Endothelial cell of umbilical vein (primary cell): ENCODE data around the gene SUSD2. TPM values are rescaled to one million over a fixed set of nuclear protein-coding genes. Genes with fewer than 3 reads are reported as not detected.

Experiments used
- BruUV-seq: library from RNA; stranded (reverse); fragments of 400-500 nt; replicated peaks from 2 replicates; lab custom pipeline; 2021; lab: Mats Ljungman, UMichigan
- CTCF ChIA-PET: fragments of 300-600, 350-600 bp; sonication (Branson Sonifier 250); formaldehyde crosslinking; loops from one replicate; lab custom pipeline; 2021; ENCODE audit warnings: antibody characterized with exemption, inconsistent platforms; lab: Charles Lee
- POLR2A ChIA-PET: fragments of 300-600, 350-600 bp; sonication (Branson Sonifier 250); formaldehyde crosslinking; loops from one replicate; lab custom pipeline; 2021; ENCODE audit warnings: antibody characterized with exemption, inconsistent platforms; lab: Charles Lee
- DNase-seq: peaks from one replicate; pipeline ENCODE4 v3.0.0-alpha.2; 2011; ENCODE audit warnings: low read depth, low spot score
- FAIRE-seq: peaks from 2 replicates; lab custom pipeline; 2011; peaks lifted over from hg19 to GRCh38; lab: Jason Lieb, UNC
- H2AFZ ChIP-seq: 2 replicates; pipeline ENCODE4 v1.6.0; 2012; ENCODE audit warnings: low read depth, low read length, control low read depth, inconsistent platforms
- H3K27ac ChIP-seq: 2 replicates; pipeline ENCODE4 v1.5.1; 2011; ENCODE audit warnings: low read depth, mild to moderate bottlenecking, control low read depth, low read length, moderate library complexity; ENCODE audit not compliant: insufficient read depth
- H3K27me3 ChIP-seq, 2 experiments: 2 replicates each; pipeline versions ENCODE4 v1.6.0 to v1.6.1; 2011; ENCODE audit warnings: low read length in 2 of 2, mixed read lengths in 1 of 2; ENCODE audit not compliant: control insufficient read depth in 2 of 2, insufficient read depth in 2 of 2
- H3K36me3 ChIP-seq, 2 experiments: 2 replicates in 1 of 2; 3 replicates in 1 of 2; pipeline ENCODE4 v1.5.1; 2011; ENCODE audit warnings: low read length in 2 of 2, mild to moderate bottlenecking in 1 of 2, moderate library complexity in 1 of 2; ENCODE audit not compliant: control insufficient read depth in 2 of 2, insufficient read depth in 2 of 2; ENCODE audit errors: extremely low read depth in 1 of 2
- H3K4me1 ChIP-seq: 3 replicates; pipeline ENCODE4 v1.5.1; 2011; ENCODE audit warnings: mild to moderate bottlenecking, low read length; ENCODE audit not compliant: control insufficient read depth, insufficient read depth; ENCODE audit errors: extremely low read depth
- H3K4me2 ChIP-seq: 2 replicates; pipeline ENCODE4 v1.6.1; 2011; ENCODE audit warnings: low read length, control low read depth, mixed read lengths; ENCODE audit not compliant: insufficient read depth
- H3K4me3 ChIP-seq, 3 experiments: fragments of 200-600 bp in 1 of 3; sonication (generic), shearing (Covaris generic) in 1 of 3; replicated peaks in 1 of 3; 2 replicates each; pipeline ENCODE4 v1.5.1; 2011 to 2016; ENCODE audit warnings: control low read depth in 3 of 3, low read length in 3 of 3, mild to moderate bottlenecking in 2 of 3, inconsistent platforms in 1 of 3, low read depth in 1 of 3, moderate library complexity in 1 of 3; ENCODE audit not compliant: insufficient read depth in 1 of 3
- H3K79me2 ChIP-seq: 2 replicates; pipeline ENCODE4 v1.6.0; 2012; ENCODE audit warnings: low read length, inconsistent platforms; ENCODE audit not compliant: control insufficient read depth, insufficient read depth
- H3K9ac ChIP-seq: replicated peaks from 2 replicates; pipeline ENCODE3; 2011; ENCODE audit warnings: low read length, control low read depth; ENCODE audit not compliant: insufficient read depth; ENCODE audit errors: extremely low read depth
- H3K9me1 ChIP-seq: replicated peaks from 3 replicates; pipeline ENCODE4 v1.6.0; 2011; ENCODE audit warnings: mild to moderate bottlenecking, low read length; ENCODE audit not compliant: control insufficient read depth, insufficient read depth; ENCODE audit errors: extremely low read depth
- H3K9me3 ChIP-seq: replicated peaks from 2 replicates; pipeline ENCODE4 v1.5.1; 2012; ENCODE audit warnings: low read length, inconsistent platforms; ENCODE audit not compliant: control insufficient read depth, insufficient read depth
- H4K20me1 ChIP-seq: replicated peaks from 2 replicates; pipeline ENCODE3; 2011; ENCODE audit warnings: mild to moderate bottlenecking, low read length; ENCODE audit not compliant: control insufficient read depth, insufficient read depth; ENCODE audit errors: extremely low read depth
- CTCF ChIP-seq, 2 donors: IDR thresholded peaks; 1 replicate in 1 of 2; 2 replicates in 1 of 2; pipeline ENCODE4 v1.5.1; 2011; ENCODE audit warnings: low read length in 2 of 2, mild to moderate bottlenecking in 2 of 2, moderate library complexity in 2 of 2, control low read depth in 1 of 2, inconsistent platforms in 1 of 2, low read depth in 1 of 2; ENCODE audit not compliant: insufficient read depth in 1 of 2; ENCODE audit errors: extremely low read depth in 1 of 2
- EZH2 ChIP-seq: IDR thresholded peaks from 2 replicates; pipeline ENCODE4 v1.6.1; 2012; ENCODE audit warnings: borderline replicate concordance, low read depth, mild to moderate bottlenecking, moderate library complexity, low read length, inconsistent platforms; ENCODE audit not compliant: severe bottlenecking
- FOS ChIP-seq: IDR thresholded peaks from 2 replicates; pipeline ENCODE4 v1.6.1; 2011; ENCODE audit warnings: mild to moderate bottlenecking, low read length, moderate library complexity, borderline replicate concordance; ENCODE audit not compliant: insufficient read depth
- GATA2 ChIP-seq: IDR thresholded peaks from 2 replicates; pipeline ENCODE4 v1.7.0; 2011; ENCODE audit warnings: low read depth, mild to moderate bottlenecking, moderate library complexity, mixed read lengths, low read length; ENCODE audit not compliant: insufficient read length, insufficient read depth
- JUN ChIP-seq: IDR thresholded peaks from 2 replicates; pipeline ENCODE4 v1.6.1; 2011; ENCODE audit warnings: borderline replicate concordance, low read depth; ENCODE audit not compliant: insufficient read length, insufficient read depth
- MAX ChIP-seq: IDR thresholded peaks from 2 replicates; pipeline ENCODE4 v1.6.1; 2011; ENCODE audit not compliant: insufficient read depth, insufficient read length
- MYC ChIP-seq: IDR thresholded peaks from one replicate; pipeline ENCODE4 v1.6.1; 2011; ENCODE audit warnings: mild to moderate bottlenecking, low read depth, low read length
- POLR2A ChIP-seq: IDR thresholded peaks from 2 replicates; pipeline ENCODE4 v1.6.1; 2012; ENCODE audit warnings: low read depth, mild to moderate bottlenecking, control low read depth, low read length
- POLR2AphosphoS5 ChIP-seq: IDR thresholded peaks from 2 replicates; pipeline ENCODE4 v1.6.1; 2012; ENCODE audit warnings: low read depth, mild to moderate bottlenecking, control low read depth, low read length, moderate library complexity; ENCODE audit not compliant: insufficient read depth
- dilution Hi-C: fragments of 300-500 bp; cut with MboI; formaldehyde crosslinking; loops from one replicate; pipeline ENCODE4 v1.15.0; 2019; ENCODE audit warnings: low sequenced_read_pairs; ENCODE audit not compliant: extremely low pct_ligation_motif_present
- intact Hi-C: fragments of 100-400 bp; cut with micrococcal nuclease; formaldehyde crosslinking; loops from one replicate; pipeline ENCODE4 v1.10.0; 2022
- polyA plus RNA-seq, 4 experiments: library from polyadenylated mRNA; depleted of rRNA in 3 of 4; stranded (reverse) in 3 of 4; unstranded in 1 of 4; fragments of >200 nt; gene quantifications; 2 replicates each; pipeline versions ENCODE4 v1.2.1 to v1.2.3, GENCODE V29; 2011 to 2012; ENCODE audit warnings: missing spikeins in 1 of 4
- total RNA-seq: library from RNA; stranded (reverse); gene quantifications from 2 replicates; pipeline ENCODE4 v1.2.3, GENCODE V29; 2021

The SUSD2 gene
- total and polyA plus RNA-seq, 2 donors (not counting 3 experiments of a cell fraction or from before 2014, with no cell fraction given), result 0.26 to 0.27 TPM

GRCh38 chr22:24225044-24225601 lies 43.8 kb downstream of the SUSD2 start:
- H3K9ac ChIP-seq, result no peak overlapping the region
- POLR2A ChIA-PET, result no interaction called here
- H3K79me2 ChIP-seq, result no peaks in the 10 kb centered on the region
- no peak overlapping the region for H3K27ac ChIP-seq
- H3K4me2 ChIP-seq, result no peak overlapping the region
- CTCF ChIA-PET, result interaction anchor here (0.9 to 1.0 kb wide), 2 partner anchors 15 to 35 kb away, joined by 3 read pairs; no protein-coding TSS in a partner anchor
- no peak for TF ChIP-seq GATA2
- TF ChIP-seq JUN, result no peak
- TF ChIP-seq POLR2AphosphoS5, result no peak
- no peak for TF ChIP-seq FOS
- TF ChIP-seq MYC, result no peak
- TF ChIP-seq MAX, result no peak
- no peak for TF ChIP-seq CTCF (IDR thresholded peaks at IDR 0.05; ENCODE audit: extremely low read depth in 1 of 2, insufficient read depth in 1 of 2, low read depth in 1 of 2, low read length in 2 of 2)
- TF ChIP-seq POLR2A, result no peak
- TF ChIP-seq EZH2, result no peak
- H2AFZ ChIP-seq, result no peak overlapping the region
- no peaks in the 10 kb centered on the region for H3K9me3 ChIP-seq
- dilution Hi-C loops (no loop called here), intact Hi-C loops (no loop called here)
- DNase-seq, result no peak
- H3K4me1 ChIP-seq, result no peaks in the 10 kb centered on the region
- no peaks in the 10 kb centered on the region for H4K20me1 ChIP-seq
- H3K4me3 ChIP-seq, result no peak overlapping the region
- FAIRE-seq, result no peak
- H3K27me3 ChIP-seq, result no peaks in the 10 kb centered on the region
- H3K36me3 ChIP-seq, result peaks cover 1 to 28% of the 10 kb centered on the region in 2 experiments
- no TSS peak for BruUV-seq
- no peaks in the 10 kb centered on the region for H3K9me1 ChIP-seq
